ENCODE results near the gene P2RY6.

The P2RY6 gene, protein sequence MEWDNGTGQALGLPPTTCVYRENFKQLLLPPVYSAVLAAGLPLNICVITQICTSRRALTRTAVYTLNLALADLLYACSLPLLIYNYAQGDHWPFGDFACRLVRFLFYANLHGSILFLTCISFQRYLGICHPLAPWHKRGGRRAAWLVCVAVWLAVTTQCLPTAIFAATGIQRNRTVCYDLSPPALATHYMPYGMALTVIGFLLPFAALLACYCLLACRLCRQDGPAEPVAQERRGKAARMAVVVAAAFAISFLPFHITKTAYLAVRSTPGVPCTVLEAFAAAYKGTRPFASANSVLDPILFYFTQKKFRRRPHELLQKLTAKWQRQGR

GRCh38 chr11:73271936-73272679 is at the start of gene P2RY6:
TSS of gene P2RY6 (plus strand) at chr11:73272338. CDS start at chr11:73296519, 24,181 bp downstream.
- H3K27ac ChIP-seq: no peak within 1 kb of the TSS
- TF ChIP-seq, protein P1, sequence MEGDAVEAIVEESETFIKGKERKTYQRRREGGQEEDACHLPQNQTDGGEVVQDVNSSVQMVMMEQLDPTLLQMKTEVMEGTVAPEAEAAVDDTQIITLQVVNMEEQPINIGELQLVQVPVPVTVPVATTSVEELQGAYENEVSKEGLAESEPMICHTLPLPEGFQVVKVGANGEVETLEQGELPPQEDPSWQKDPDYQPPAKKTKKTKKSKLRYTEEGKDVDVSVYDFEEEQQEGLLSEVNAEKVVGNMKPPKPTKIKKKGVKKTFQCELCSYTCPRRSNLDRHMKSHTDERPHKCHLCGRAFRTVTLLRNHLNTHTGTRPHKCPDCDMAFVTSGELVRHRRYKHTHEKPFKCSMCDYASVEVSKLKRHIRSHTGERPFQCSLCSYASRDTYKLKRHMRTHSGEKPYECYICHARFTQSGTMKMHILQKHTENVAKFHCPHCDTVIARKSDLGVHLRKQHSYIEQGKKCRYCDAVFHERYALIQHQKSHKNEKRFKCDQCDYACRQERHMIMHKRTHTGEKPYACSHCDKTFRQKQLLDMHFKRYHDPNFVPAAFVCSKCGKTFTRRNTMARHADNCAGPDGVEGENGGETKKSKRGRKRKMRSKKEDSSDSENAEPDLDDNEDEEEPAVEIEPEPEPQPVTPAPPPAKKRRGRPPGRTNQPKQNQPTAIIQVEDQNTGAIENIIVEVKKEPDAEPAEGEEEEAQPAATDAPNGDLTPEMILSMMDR (conservative IDR thresholded peaks at IDR 0.05): no peak

GRCh38 chr11:73223998-73224730 is 48.0 kb upstream of the P2RY6 start:
- TF ChIP-seq, protein P1 (conservative IDR thresholded peaks at IDR 0.05): no peak
- H3K27ac ChIP-seq: no peak overlapping the region

GRCh38 chr11:73225001-73225686 is 47.0 kb upstream of the P2RY6 start:
- H3K27ac ChIP-seq: no peak overlapping the region
- TF ChIP-seq, protein P1 (conservative IDR thresholded peaks at IDR 0.05): no peak

DNA sequence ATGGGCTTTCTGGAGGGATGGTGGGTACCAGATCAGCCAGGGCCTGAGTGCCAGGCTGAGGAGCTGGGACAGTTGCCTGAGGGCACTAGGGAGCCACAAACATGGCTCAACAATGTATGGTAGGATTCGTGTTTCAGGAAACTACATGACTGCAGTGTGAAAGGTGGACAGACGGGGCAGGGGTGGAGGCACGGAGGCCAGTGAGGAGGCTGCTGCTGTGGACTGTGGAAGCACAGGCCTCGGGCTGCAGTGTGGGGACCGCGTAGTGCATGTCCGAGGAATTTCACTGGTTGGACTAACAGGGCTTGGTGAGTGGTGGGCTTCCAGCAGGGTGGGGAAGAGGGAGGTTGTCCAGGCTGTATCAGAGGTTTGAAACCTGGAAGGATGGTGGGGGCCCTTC is 46.3 kb upstream of the P2RY6 start:
- no peak overlapping the region; the same call in 1 of the 2 replicates for H3K27ac ChIP-seq
- TF ChIP-seq, protein P1 (conservative IDR thresholded peaks at IDR 0.05): no peak

GRCh38 chr11:73226297-73227006 is 45.7 kb upstream of the P2RY6 start:
- TF ChIP-seq, protein P1 (conservative IDR thresholded peaks at IDR 0.05): no peak
- H3K27ac ChIP-seq: peak overlapping the region; percentile 88

- peak overlapping the region; percentile 88 for H3K27ac ChIP-seq
- TF ChIP-seq, protein P1 (conservative IDR thresholded peaks at IDR 0.05): peak; percentile 63
These were observed 44.4 kb upstream of the P2RY6 start for GRCh38 chr11:73227571-73228211.
